ENCODE data around the gene COL27A1.

The COL27A1 gene

GRCh38 chr9:114178756-114179450 is 23.6 kb downstream of the COL27A1 start:
- TF ChIP-seq CTCF (conservative IDR thresholded peaks at IDR 0.05) = no peak
- no peak for TF ChIP-seq ZFX (IDR thresholded peaks at IDR 0.05)
- no peak overlapping the region for H3K27ac ChIP-seq

- no peak overlapping the region for H3K27ac ChIP-seq
These were observed 24.2 kb downstream of the COL27A1 start for GRCh38 chr9:114179516-114179915.

DNA sequence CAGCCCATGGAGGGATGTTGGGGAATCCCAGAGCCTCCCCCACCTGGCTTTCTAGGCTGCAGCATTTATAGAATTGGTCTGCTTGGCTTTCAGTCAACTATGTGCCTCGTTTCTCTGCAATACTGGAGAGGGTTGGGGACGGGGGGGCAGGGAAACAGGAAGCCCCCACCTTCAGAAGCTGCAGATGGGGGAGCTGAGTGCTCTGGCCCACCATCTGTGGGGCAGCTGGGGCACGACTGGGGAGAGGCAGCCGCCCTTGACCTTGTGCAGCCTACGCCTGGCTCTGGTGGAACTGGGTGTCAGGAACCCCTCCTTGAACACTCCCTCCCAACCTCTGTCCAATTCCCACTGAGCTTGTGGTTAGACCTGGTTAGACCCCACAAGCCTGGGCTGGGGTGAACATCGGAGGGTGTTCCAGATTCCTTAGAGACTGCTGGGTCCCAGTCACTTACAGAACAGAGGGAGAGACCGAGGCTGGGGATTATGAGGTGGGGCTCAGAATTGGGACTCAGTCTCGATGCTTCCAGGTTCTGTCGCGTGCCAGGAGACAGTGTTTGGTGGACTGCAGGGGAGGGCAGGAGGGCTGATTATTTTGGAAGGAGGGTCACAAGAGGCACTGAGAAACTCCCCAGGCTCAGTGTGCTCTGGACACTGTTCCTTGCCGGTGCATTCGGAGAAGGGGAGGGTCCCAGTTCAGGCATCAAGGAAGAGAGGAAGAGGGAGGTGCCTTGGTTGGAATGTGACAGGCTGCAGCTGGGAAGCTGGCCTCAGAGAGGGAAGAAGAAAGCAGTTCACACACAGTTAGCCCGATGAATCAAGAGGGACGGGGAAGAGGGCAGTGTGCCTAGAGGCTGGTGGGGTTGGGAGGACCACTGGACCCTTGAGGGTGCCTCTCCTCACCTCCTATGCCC is 25.6 kb downstream of the COL27A1 start:
- H3K27ac ChIP-seq = no peak overlapping the region
- TF ChIP-seq CTCF (conservative IDR thresholded peaks at IDR 0.05) (no peak), ZFX (IDR thresholded peaks at IDR 0.05) (no peak)

More at GRCh38 chr9:114179516-114179915, 24.2 kb downstream of the COL27A1 start:
- TF ChIP-seq CTCF (conservative IDR thresholded peaks at IDR 0.05) = no peak
- no peak for TF ChIP-seq ZFX (IDR thresholded peaks at IDR 0.05)

DNA sequence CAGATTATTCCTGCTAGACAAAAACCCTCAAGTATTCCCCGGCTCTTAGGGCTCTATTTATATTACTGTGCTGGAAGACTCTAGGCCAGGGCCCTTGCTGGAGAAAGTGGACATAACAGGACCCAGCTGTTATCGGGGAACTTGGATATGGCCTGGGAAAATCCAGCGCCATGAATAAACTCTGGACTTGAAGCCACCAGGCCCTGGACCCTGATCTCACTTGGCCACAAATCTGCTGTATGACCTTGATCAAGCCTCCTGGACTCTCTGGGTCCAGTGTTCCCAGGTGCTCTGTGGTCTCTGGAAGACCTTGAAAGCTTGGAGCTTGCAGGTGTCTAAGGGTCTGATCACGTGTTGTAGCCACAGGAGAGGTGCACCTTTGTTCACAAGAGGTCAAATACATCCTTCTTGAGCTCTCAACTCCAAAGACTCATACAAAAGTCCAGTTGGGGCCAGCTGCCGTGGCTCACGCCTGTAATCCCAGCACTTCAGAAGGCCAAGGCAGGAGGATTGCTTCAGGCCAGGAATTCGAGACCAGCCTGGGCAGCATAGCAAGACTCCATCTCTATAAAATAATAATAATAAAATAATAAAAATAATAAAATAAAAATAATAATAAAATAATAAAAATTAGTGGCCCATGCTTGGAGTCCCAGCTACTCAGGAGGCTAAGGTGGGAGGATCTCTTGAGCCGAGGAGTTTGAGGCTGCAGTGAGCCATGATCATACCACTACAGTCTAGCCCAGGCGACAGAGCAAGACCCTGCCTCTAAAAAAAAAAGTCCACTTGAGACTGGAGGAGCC is 26.5 kb downstream of the COL27A1 start:
- no peak for TF ChIP-seq CTCF (conservative IDR thresholded peaks at IDR 0.05)
- no peak for TF ChIP-seq ZFX (IDR thresholded peaks at IDR 0.05)
- H3K27ac ChIP-seq = no peak overlapping the region

DNA sequence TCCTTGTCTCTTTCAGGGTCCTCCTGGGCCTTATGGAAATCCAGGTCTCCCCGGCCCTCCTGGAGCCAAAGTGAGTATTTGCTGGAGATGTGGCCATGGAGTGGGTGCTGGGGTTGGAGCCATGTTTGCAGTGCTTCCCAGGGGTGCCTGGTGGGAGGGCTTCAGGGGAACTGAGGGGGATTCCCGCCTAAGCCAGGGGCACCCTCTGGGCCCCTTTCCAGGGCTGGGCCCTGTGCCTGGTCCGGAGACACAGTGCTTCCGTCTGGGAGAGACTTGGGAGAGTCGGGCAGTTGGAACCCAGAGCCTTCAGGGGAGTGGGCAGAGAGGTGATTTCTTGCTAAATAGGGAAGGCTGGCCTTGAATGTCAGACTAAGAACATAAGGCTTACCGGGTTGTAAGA is 27.7 kb downstream of the COL27A1 start:
- TF ChIP-seq ZFX (IDR thresholded peaks at IDR 0.05) (no peak), CTCF (conservative IDR thresholded peaks at IDR 0.05) (no peak)
- H3K27ac ChIP-seq = no peak overlapping the region

- no peak for TF ChIP-seq CTCF (conservative IDR thresholded peaks at IDR 0.05)
- TF ChIP-seq ZFX (IDR thresholded peaks at IDR 0.05) = no peak
- H3K27ac ChIP-seq = no peak overlapping the region
These were observed 28.7 kb downstream of the COL27A1 start for GRCh38 chr9:114184071-114184470.

Data from C4-2B (cell line).